ENCODE measurements around the gene GARNL3.

- no peak for TF ChIP-seq CTCF (IDR thresholded peaks at IDR 0.05; ENCODE audit: insufficient read depth, low read depth, low read length)
- no peak for TF ChIP-seq EZH2 (IDR thresholded peaks at IDR 0.05; ENCODE audit: insufficient read depth, low read length)
These were observed 26.8 kb upstream of the GARNL3 start for GRCh38 chr9:127237801-127238200.

All from astrocyte (in vitro differentiated cells and primary cell).